KOPT-K1 (cell line): ENCODE results near the gene KRTAP5-2.

Experiments used
- H3K27ac ChIP-seq: fragments of 200-600 bp; sonication (generic); 2 replicates; pipeline ENCODE4 v1.5.1; 2016; ENCODE audit warnings: antibody characterized with exemption, mild to moderate bottlenecking, low read depth, low read length; ENCODE audit not compliant: poor library complexity, severe bottlenecking
- H3K36me3 ChIP-seq: fragments of 200-600 bp; sonication (generic); 2 replicates; pipeline ENCODE4 v1.5.1; 2017; ENCODE audit warnings: antibody characterized with exemption, mild to moderate bottlenecking, low read length, moderate library complexity; ENCODE audit not compliant: insufficient read depth
- H3K9me3 ChIP-seq: fragments of 200-600 bp; sonication (generic); 2 replicates; pipeline ENCODE4 v1.5.1; 2017; ENCODE audit warnings: antibody characterized with exemption, low read length, mild to moderate bottlenecking; ENCODE audit not compliant: insufficient read depth, poor library complexity, severe bottlenecking

Gene KRTAP5-2

GRCh38 chr11:1569251-1569780 is 28.8 kb downstream of the KRTAP5-2 start:
- no peaks in the 10 kb centered on the region for H3K36me3 ChIP-seq
- no peaks in the 10 kb centered on the region for H3K9me3 ChIP-seq
- H3K27ac ChIP-seq, result no peak overlapping the region

GRCh38 chr11:1568441-1568911 is 29.6 kb downstream of the KRTAP5-2 start:
- Histone ChIP-seq H3K36me3 (no peaks in the 10 kb centered on the region), H3K27ac (no peak overlapping the region), H3K9me3 (no peaks in the 10 kb centered on the region)

- no peaks in the 10 kb centered on the region for H3K36me3 ChIP-seq
- no peaks in the 10 kb centered on the region for H3K9me3 ChIP-seq
- H3K27ac ChIP-seq, result no peak overlapping the region
These were observed 30.4 kb downstream of the KRTAP5-2 start for GRCh38 chr11:1567721-1568100.

GRCh38 chr11:1567052-1567720 is 30.9 kb downstream of the KRTAP5-2 start:
- Histone ChIP-seq H3K27ac (no peak overlapping the region), H3K36me3 (no peaks in the 10 kb centered on the region), H3K9me3 (no peaks in the 10 kb centered on the region)

GRCh38 chr11:1566381-1567051 is 31.6 kb downstream of the KRTAP5-2 start:
- Histone ChIP-seq H3K27ac (no peak overlapping the region), H3K36me3 (no peaks in the 10 kb centered on the region), H3K9me3 (no peaks in the 10 kb centered on the region)

- Histone ChIP-seq H3K27ac (no peak overlapping the region), H3K9me3 (no peaks in the 10 kb centered on the region), H3K36me3 (no peaks in the 10 kb centered on the region)
These were observed 32.2 kb downstream of the KRTAP5-2 start for GRCh38 chr11:1565904-1566247.

- H3K9me3 ChIP-seq, result no peaks in the 10 kb centered on the region
- no peaks in the 10 kb centered on the region for H3K36me3 ChIP-seq
- H3K27ac ChIP-seq, result no peak overlapping the region
These were observed 32.8 kb downstream of the KRTAP5-2 start for GRCh38 chr11:1565173-1565903.

GRCh38 chr11:1564535-1565172 is 33.4 kb downstream of the KRTAP5-2 start:
- H3K9me3 ChIP-seq, result no peaks in the 10 kb centered on the region
- no peak overlapping the region for H3K27ac ChIP-seq
- H3K36me3 ChIP-seq, result no peaks in the 10 kb centered on the region

GRCh38 chr11:1563697-1564534 is 34.2 kb downstream of the KRTAP5-2 start:
- Histone ChIP-seq H3K27ac (no peak overlapping the region), H3K9me3 (no peaks in the 10 kb centered on the region), H3K36me3 (no peaks in the 10 kb centered on the region)

GRCh38 chr11:1563149-1563638 is 34.9 kb downstream of the KRTAP5-2 start:
- Histone ChIP-seq H3K36me3 (no peaks in the 10 kb centered on the region), H3K9me3 (no peaks in the 10 kb centered on the region), H3K27ac (no peak overlapping the region)

- no peak overlapping the region for H3K27ac ChIP-seq
- H3K36me3 ChIP-seq, result no peaks in the 10 kb centered on the region
- H3K9me3 ChIP-seq, result no peaks in the 10 kb centered on the region
These were observed 35.5 kb downstream of the KRTAP5-2 start for GRCh38 chr11:1562469-1563148.

- Histone ChIP-seq H3K36me3 (no peaks in the 10 kb centered on the region), H3K27ac (no peak overlapping the region), H3K9me3 (no peaks in the 10 kb centered on the region)
These were observed 36.1 kb downstream of the KRTAP5-2 start for GRCh38 chr11:1561955-1562354.

- Histone ChIP-seq H3K27ac (no peak overlapping the region), H3K36me3 (no peaks in the 10 kb centered on the region), H3K9me3 (no peaks in the 10 kb centered on the region)
These were observed 36.8 kb downstream of the KRTAP5-2 start for GRCh38 chr11:1561266-1561665.
